Measurements from ENCODE around the gene OR9I1. TPM values are rescaled to one million over a fixed set of nuclear protein-coding genes. Genes with fewer than 3 reads are reported as not detected.

OR9I1 gene
- polyA plus RNA-seq, 1 of the 3 experiments (the other 2 are of a cell fraction): not detected

DNA sequence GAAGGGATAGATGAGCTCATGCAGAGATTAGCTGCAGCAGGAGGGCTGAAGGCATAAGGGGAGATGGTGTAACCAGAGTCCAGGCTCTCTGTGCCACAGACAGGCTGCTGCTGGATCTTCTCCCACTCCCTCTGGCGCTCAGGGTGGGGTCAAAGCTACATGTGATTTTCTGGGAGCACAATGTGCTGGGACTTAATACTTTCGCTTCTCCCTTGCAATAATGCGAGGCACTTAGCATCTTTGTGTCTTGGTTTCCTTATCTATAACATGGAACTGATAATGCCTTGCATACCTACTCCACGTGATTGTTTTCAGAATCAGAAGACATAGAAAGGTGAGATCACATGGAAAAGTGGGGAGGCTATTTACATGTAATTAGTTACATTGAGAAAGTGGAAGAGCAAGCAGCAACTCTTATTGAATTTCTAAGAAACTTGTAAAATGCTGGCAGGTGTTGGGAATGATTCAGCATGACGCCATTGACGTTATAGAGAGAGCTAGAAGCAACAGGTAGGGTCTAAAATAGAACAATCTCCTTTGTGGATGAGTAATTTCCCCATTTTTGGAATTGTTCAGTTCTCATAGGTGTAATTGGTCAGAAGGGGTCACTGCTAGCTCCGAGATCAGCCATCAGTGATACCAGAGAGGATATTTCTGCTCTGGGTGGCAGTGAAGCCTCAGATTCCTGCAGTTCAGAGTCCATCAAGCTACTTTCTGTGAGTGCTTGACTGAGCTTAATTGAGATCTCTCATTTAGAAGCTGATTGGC lies 8.2 kb upstream of the OR9I1 start:
- DNase-seq: no peak
- H3K9me2 ChIP-seq: no peaks in the 10 kb centered on the region
- ChIA-PET CTCF (no interaction called here), POLR2A (no interaction called here)
- no peaks in the 10 kb centered on the region for H3K79me2 ChIP-seq (ENCODE audit: insufficient read depth)
- 2% methylated on average over 7 of the region's 7 CpGs for WGBS (ENCODE audit: low lambda C conversion rate)
- no peaks in the 10 kb centered on the region for H3K36me3 ChIP-seq (replicated peaks in 1 of 2; ENCODE audit: control insufficient read depth in 1 of 2, insufficient read depth in 2 of 2, low read length in 1 of 2)
- H3K27me3 ChIP-seq (ENCODE audit: insufficient read depth): no peaks in the 10 kb centered on the region
- H3K4me2 ChIP-seq: no peak overlapping the region
- no peaks in the 10 kb centered on the region for H3F3A ChIP-seq (replicated peaks; ENCODE audit: insufficient read depth)
- no peaks in the 10 kb centered on the region for H3K9me3 ChIP-seq
- no peak overlapping the region for H3K4me3 ChIP-seq (ENCODE audit: low read depth in 2 of 2, low read length in 1 of 2)
- no peak for TF ChIP-seq RFX5 (IDR thresholded peaks at IDR 0.05; ENCODE audit: low read length)
- H2AFZ ChIP-seq (ENCODE audit: low read depth): no peak overlapping the region
- no peak overlapping the region for H3K9ac ChIP-seq
- H3K27ac ChIP-seq (ENCODE audit: low read depth in 2 of 2, low read length in 1 of 2): no peak overlapping the region
- no peaks in the 10 kb centered on the region for H3K4me1 ChIP-seq (ENCODE audit: control insufficient read depth in 1 of 2, insufficient read depth in 2 of 2, low read depth in 1 of 2, low read length in 1 of 2)
- H4K20me1 ChIP-seq (ENCODE audit: insufficient read depth): no peaks in the 10 kb centered on the region

GRCh38 chr11:58127350-58127749 lies 2.0 kb upstream of the OR9I1 start:
- H3K4me3 ChIP-seq (ENCODE audit: low read depth in 2 of 2, low read length in 1 of 2): no peak overlapping the region
- H3K4me2 ChIP-seq: no peak overlapping the region
- no peak for DNase-seq
- H3K4me1 ChIP-seq (ENCODE audit: control insufficient read depth in 1 of 2, insufficient read depth in 2 of 2, low read depth in 1 of 2, low read length in 1 of 2): no peaks in the 10 kb centered on the region
- H4K20me1 ChIP-seq (ENCODE audit: insufficient read depth): no peaks in the 10 kb centered on the region
- no peaks in the 10 kb centered on the region for H3K27me3 ChIP-seq (ENCODE audit: insufficient read depth)
- no peak overlapping the region for H2AFZ ChIP-seq (ENCODE audit: low read depth)
- no peaks in the 10 kb centered on the region for H3K9me3 ChIP-seq
- no peaks in the 10 kb centered on the region for H3K79me2 ChIP-seq (ENCODE audit: insufficient read depth)
- ChIA-PET POLR2A (no interaction called here), CTCF (interaction anchor here (0.6 kb wide), 1 partner anchor 486 kb away, joined by 3 read pairs; no protein-coding TSS in a partner anchor)
- no peak overlapping the region for H3K27ac ChIP-seq (ENCODE audit: low read depth in 2 of 2, low read length in 1 of 2)
- H3K9me2 ChIP-seq: no peaks in the 10 kb centered on the region
- no peaks in the 10 kb centered on the region for H3K36me3 ChIP-seq (replicated peaks in 1 of 2; ENCODE audit: control insufficient read depth in 1 of 2, insufficient read depth in 2 of 2, low read length in 1 of 2)
- H3F3A ChIP-seq (replicated peaks; ENCODE audit: insufficient read depth): no peaks in the 10 kb centered on the region
- H3K9ac ChIP-seq: no peak overlapping the region
- TF ChIP-seq CHD2 (IDR thresholded peaks at IDR 0.05; ENCODE audit: low read length, partially characterized antibody): no peak
- TF ChIP-seq SMC3 (IDR thresholded peaks at IDR 0.05; ENCODE audit: low read depth, low read length): no peak
- no peak for TF ChIP-seq TEAD4 (IDR thresholded peaks at IDR 0.05; ENCODE audit: borderline replicate concordance, insufficient read depth)
- TF ChIP-seq, protein P1, sequence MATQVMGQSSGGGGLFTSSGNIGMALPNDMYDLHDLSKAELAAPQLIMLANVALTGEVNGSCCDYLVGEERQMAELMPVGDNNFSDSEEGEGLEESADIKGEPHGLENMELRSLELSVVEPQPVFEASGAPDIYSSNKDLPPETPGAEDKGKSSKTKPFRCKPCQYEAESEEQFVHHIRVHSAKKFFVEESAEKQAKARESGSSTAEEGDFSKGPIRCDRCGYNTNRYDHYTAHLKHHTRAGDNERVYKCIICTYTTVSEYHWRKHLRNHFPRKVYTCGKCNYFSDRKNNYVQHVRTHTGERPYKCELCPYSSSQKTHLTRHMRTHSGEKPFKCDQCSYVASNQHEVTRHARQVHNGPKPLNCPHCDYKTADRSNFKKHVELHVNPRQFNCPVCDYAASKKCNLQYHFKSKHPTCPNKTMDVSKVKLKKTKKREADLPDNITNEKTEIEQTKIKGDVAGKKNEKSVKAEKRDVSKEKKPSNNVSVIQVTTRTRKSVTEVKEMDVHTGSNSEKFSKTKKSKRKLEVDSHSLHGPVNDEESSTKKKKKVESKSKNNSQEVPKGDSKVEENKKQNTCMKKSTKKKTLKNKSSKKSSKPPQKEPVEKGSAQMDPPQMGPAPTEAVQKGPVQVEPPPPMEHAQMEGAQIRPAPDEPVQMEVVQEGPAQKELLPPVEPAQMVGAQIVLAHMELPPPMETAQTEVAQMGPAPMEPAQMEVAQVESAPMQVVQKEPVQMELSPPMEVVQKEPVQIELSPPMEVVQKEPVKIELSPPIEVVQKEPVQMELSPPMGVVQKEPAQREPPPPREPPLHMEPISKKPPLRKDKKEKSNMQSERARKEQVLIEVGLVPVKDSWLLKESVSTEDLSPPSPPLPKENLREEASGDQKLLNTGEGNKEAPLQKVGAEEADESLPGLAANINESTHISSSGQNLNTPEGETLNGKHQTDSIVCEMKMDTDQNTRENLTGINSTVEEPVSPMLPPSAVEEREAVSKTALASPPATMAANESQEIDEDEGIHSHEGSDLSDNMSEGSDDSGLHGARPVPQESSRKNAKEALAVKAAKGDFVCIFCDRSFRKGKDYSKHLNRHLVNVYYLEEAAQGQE (IDR thresholded peaks at IDR 0.05; ENCODE audit: low read depth, low read length): no peak
- TF ChIP-seq ZBTB33 (IDR thresholded peaks at IDR 0.05; ENCODE audit: borderline replicate concordance, low read depth): no peak
- no peak for TF ChIP-seq USF2 (IDR thresholded peaks at IDR 0.05; ENCODE audit: borderline replicate concordance, low read depth, low read length)
- TF ChIP-seq JUND (IDR thresholded peaks at IDR 0.05): no peak
- TF ChIP-seq RXRA (IDR thresholded peaks at IDR 0.05; ENCODE audit: borderline replicate concordance, low read depth): no peak
- TF ChIP-seq GATA2 (CRISPR knock-in tag; IDR thresholded peaks at IDR 0.05): no peak
- TF ChIP-seq CTCF (IDR thresholded peaks at IDR 0.05): no peak
- no peak for TF ChIP-seq RFX5 (IDR thresholded peaks at IDR 0.05; ENCODE audit: low read length)
- TF ChIP-seq TAF1 (IDR thresholded peaks at IDR 0.05; ENCODE audit: borderline replicate concordance, low read depth, low read length): no peak
- no peak for TF ChIP-seq NRF1 (IDR thresholded peaks at IDR 0.05; ENCODE audit: low read depth, low read length)
- TF ChIP-seq TCF12 (IDR thresholded peaks at IDR 0.05): no peak
- no peak for TF ChIP-seq FOXJ3 (CRISPR knock-in tag; IDR thresholded peaks at IDR 0.05)
- TF ChIP-seq IRF3 (IDR thresholded peaks at IDR 0.05; ENCODE audit: low read depth, low read length): no peak
- no peak for TF ChIP-seq FOSL2 (IDR thresholded peaks at IDR 0.05; ENCODE audit: borderline replicate concordance, low read depth)
- TF ChIP-seq RAD21 (IDR thresholded peaks at IDR 0.05; ENCODE audit: low read length): no peak
